HPDE6-E6E7 (cell line): ENCODE measurements around the gene NANOS1.
A peak's percentile ranks its signal among the peaks of the same experiment; 100 is the strongest.

ENCODE experiments used
- DNase-seq: peaks from one replicate; pipeline ENCODE4 v3.0.0; 2011; ENCODE audit warnings: missing footprints; ENCODE audit errors: extremely low spot score

NANOS1 gene

DNA sequence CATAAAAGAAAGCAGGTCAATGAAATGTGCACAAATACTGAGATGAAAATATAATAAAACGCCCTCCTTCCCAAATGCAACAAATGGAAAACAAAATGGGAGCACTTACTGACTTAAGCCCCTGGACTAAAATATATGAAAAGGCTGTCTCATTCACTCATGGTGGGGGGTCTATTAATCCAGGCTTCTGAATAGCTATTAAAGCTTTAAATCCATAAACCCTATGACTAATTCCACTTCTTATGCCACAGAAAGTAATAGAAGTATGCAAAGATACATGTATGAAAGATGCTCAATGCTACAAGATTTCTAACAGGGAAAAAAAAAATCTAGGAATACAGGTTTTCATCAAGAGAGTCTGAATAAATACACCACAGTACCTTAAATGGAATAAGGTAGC lies 30.6 kb downstream of the NANOS1 start:
- DNase-seq: no peak

- DNase-seq: no peak
These were observed 31.8 kb downstream of the NANOS1 start for GRCh38 chr10:119061352-119061751.

DNA sequence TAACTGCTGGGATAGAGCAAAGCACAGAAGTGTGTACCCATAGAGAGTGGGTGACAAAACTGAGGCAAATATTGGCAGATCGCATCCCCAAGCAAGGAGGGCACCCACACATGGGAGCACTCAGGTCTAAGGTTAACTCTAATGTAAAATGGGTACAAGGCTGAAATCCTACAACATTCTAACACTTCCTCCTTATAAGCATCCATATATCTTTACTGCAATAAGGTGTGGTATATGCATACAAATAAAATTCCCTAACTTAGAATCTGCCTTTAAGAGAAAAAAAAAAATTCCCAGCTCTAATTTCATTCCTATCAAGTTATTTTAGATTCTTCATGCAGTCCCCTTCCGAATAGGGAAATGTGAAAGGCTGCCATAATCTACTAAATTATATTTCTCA lies 32.4 kb downstream of the NANOS1 start:
- DNase-seq: no peak

DNA sequence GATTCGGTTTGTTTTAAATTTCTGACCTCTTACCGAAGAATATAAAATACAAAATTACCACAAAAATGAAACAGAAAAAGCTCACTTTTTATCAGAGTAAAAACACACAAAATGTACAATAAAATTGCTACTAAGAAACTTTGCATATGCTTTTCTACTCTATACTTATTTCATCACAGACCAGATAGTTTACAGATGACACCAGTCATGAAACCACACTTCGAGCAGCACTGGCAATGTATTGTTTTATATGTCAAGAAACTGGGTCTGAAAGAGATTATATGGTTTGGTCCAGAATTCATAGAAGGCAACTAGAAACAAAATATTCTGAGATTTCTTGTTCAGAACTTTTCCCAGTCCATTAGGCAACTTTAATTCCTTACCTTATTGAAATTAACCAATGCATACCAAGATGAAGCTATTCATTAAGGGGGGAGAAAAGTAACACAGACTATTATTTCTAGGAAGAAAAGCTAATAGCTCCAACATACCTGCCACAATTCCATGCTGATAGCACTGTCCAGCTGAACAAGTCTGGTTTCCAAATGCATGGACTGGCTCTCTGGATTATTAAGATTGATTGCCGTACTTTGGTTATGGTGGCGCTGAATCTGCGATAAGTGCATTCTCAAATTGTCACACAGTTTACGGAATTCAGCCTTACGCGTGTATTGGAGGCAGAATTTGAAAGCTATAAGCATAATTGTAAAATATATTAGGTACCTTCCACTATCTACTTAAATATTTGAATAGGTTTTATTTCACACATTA lies 41.1 kb downstream of the NANOS1 start:
- no peak for DNase-seq

- no peak for DNase-seq
These were observed 44.1 kb downstream of the NANOS1 start for GRCh38 chr10:119073584-119073983.

DNA sequence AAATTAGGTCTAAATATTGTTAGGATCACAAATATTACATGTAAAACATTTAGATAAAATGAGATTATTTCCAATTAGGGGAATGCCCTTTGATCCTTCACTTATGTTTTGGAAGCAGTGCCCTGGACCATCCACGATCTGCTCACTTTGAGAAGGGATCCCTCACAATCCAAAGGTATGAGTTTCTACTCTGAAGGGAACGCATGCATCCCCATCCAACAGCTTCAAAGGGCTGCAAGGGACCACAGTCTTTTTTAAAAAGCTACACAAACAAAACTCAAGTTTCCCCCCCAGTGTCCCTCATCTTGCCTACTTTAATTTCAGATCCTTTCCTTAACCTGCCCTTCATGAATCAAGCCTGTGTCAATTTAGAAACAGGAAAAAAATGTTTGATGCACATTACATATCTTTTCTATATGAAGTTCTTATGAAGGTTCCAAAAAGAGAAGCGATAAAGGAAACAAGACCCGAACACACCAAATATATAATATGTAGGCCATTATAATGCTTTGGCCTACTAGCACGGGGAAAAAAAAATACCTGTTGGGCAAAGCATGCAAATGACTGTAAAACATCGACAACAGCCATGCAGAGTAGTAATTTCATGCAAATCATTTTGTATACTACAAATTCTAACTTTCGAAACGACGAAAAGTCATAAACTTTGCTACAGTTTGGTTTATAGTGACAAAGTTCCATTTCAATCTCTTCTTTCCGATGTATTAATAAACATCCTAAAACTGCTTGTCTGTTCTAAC lies 49.1 kb downstream of the NANOS1 start:
- DNase-seq: no peak

- DNase-seq: peak; percentile 76
These were observed 50.3 kb downstream of the NANOS1 start for GRCh38 chr10:119079599-119080520.

- DNase-seq: peak; percentile 80
These were observed 51.2 kb downstream of the NANOS1 start, which contains the start of gene EIF3A for GRCh38 chr10:119080521-119081259. Gene EIF3A (minus strand): TSS chr10:119080817. CDS start chr10:119080676, 141 bp downstream.
